Activated gamma-delta T cell treated with anti-CD3 and anti-CD28 coated beads, Interleukin-2, amount 50 U/mL, for 16 hours (primary cell): ENCODE data around the gene JAG2.

Experiments used
- DNase-seq: peaks from one replicate; pipeline ENCODE4 v3.0.0-alpha.2; 2020; ENCODE audit warnings: low read depth

Gene JAG2

GRCh38 chr14:105092171-105093037 is 76.2 kb downstream of the JAG2 start:
- no peak for DNase-seq

DNA sequence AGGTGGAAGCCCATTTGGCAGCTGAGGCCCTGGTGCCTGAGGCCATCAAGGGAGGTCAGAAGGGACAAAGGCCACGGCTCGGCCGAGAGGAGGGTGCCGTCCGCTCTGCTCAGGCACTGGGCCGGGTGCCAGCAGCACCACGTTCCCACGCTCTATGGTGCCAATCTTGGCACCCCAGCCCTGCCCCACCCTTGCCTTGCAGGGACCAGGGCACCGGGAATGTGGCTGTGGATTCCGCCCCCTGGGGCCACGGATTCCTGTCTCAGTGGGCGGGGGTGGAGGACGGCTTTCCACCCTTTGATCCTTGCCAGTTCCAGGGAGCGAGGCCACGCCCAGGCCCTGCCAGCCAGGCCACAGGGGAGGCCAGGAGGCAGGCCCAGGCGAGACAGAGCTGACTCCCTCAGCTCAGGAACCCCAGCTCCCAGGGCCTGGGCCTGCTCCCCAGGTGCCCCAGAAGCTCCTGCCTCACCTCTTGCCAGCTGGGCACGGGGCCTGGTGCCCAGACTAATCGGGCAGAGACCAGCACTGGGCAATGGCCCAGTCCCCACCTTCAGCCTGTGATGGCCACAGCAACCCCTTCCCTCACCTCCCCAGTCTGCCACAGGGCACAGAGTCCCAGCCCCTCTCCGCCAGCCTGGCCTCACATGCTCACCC is 76.9 kb downstream of the JAG2 start:
- DNase-seq = no peak

DNA sequence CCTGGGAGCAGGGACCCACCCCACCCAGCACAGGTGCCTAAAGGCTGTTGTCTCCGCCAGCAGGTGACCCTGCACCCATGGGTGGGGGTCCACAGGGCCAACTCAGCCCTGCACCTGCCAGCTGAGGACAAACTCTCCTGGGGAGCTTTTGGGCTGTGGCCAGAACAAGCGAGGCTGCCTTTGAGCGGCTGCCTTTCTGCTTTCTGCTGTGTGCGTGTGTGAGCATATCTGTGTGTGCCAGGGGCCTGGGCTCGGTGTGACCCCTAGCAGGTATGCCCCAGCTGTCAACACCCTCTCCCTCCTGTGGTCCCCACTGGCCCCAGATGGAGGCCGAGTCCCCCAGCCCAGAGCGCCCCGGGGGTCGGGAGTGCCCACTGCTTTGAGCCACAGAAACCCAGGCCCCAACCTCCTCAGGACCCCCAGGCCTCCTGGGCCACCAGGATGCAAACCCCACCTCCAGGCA is 77.5 kb downstream of the JAG2 start:
- no peak for DNase-seq
